HG03575 (cell line): Measurements from ENCODE around the gene CFAP45.

Source experiments
- ATAC-seq: cut with Tn5 transposase; IDR thresholded peaks from one replicate; pipeline ENCODE4 v1.9.1; 2021; ENCODE audit not compliant: unreplicated experiment, insufficient number of reproducible peaks, low FRiP score; ENCODE audit errors: extremely low read depth

Gene CFAP45

DNA sequence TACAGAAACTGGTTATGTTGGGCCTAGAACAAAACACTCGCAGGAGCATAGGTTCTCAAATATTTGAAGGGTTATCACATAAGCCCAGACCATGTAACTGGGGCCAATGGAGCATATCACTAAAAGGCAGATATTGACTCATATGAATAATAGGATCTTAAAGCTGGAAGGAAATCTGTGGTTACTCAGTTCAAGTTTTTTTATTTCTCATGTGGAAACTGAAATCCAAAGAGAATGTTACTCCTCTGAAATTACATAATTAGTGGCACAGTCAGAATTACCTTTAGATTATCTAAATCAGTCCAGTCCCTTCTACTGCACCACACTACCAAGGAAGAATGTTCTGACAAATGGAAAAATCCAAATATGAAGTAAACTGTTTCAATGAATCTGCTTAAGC lies 61.2 kb downstream of the CFAP45 start:
- peak; percentile 38 for ATAC-seq

DNA sequence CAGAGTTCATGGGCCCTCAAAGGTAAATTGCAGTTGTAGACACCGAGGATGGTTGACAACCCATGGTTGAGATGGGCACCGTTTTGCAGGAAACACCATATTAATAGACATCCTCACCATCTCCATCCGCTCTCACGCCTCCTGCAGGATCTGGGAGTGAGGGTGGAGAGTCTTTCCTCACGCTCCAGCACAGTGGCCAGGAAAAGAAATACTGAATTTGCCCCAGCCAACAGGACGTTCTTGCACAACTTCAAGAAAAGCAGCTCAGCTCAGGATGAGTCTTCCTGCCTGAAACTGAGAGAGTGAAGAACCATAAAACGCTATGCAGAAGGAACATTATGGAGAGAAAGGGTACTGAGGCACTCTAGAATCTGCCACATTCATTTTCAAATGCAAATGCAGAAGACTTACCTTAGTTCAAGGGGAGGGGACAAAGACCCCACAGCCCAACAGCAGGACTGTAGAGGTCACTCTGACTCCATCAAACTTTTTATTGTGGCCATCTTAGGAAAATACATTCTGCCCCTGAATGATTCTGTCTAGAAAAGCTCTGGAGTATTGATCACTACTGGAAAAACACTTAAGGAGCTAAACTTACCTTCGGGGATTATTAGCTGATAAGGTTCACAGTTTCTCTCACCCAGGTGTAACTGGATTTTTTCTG lies 64.0 kb downstream of the CFAP45 start:
- no peak for ATAC-seq

DNA sequence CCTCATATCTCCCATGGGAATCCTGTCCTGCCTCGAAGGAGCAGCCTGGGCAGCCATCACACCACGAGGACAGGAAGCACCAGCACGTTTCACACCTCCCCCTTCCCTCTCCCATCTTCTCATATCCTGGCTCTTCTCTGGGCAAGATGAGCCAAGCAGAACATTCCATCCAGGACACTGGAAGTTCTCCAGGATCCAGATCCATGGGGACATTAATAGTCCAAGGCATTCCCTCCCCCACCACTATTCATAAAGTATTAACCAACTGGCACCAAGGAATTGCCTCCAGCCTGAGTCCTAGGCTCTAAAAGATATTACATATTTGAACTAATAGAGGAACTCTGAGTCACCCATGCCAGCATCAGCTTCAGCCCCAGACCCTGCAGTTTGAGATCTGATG lies 64.6 kb downstream of the CFAP45 start:
- no peak for ATAC-seq

DNA sequence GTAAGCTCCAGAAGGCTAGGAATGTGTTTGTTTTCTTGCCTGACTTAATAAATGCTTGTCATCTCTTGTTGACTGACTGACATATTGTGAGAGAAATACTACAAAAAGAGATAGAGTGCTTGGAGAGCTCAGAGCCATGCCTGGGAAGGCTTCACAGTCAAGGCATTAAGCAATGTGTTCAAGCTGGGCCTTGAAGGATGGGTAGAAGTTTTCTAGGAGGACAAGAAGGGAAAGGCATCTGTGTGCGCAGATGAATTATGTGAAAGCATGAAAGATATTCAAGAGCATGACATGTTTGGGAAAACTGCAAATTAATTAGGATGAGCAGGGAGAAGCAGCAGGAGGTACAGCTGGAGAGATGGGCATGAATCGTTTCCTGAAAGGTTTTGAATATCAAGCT lies 67.7 kb downstream of the CFAP45 start:
- no peak for ATAC-seq

DNA sequence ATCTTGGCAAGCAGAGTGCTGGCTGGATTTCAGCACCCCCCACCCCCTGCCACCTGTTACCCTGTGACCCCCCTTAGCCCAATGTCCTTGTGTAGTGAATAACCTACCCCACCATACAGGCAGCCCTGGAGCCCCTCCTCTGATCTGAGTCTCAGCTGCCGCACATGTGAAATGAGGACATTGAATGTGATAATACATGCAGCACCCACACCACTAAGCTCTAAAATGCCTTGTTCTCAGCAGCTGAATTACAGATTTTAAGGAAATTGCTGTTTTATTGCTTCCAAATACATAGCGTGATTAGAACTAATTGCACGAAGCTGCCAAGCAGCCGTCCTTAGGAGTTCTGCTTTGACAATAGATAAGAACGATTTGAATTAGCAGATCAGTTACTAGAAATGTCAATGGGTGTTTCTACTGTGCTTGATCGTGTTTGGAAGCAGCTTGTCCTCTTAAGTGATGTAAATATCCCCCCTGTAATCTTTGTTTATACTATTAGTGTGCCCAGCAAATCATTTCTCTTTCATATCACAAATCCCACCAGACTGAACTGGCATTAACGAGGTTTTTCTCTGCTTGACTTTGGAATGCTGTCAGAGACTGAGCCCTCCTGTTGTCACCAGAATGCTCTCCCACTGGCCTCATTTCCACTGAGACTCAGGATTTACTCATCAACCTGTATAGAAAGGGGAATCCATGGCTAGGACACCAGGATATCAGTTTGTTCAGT lies 68.4 kb downstream of the CFAP45 start:
- ATAC-seq = no peak

DNA sequence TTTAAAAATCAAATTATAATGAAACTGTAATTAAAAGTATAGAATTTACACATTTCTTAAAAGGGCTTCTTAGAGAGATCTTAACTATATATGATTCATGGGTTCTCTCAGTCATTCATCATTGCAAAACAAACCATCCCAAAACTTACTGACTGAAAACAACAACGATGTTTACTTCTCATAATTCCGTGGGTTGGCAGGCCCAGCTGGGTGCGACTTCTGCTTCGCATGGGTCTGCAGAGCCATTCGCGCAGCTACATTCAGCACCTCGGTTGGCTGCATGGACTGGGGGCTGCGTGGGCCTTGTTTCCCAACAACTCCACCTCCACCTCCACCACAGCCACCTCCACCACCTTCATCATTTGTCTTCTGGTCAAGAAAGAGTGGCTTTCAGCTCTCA lies 69.2 kb downstream of the CFAP45 start:
- ATAC-seq = no peak

DNA sequence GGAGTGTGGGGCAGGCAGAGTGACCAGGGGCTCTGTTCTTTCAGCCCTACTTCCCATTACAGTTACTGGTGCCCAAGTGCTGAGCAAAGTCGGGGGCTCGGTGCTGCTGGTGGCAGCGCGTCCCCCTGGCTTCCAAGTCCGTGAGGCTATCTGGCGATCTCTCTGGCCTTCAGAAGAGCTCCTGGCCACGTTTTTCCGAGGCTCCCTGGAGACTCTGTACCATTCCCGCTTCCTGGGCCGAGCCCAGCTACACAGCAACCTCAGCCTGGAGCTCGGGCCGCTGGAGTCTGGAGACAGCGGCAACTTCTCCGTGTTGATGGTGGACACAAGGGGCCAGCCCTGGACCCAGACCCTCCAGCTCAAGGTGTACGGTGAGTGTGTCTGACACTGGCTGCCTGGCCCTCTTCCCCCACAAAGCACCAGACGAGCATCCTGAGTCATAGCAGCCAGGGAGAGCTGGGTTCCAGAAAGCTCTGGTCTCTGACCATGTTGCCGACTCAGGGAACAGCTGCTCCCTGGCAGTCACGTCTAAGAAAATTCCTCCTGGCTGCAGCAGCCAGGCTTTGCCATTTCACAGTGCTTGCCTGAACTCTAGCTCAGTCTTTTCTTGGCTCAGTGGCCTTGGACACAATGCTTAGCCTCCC lies 70.0 kb downstream of the CFAP45 start:
- no peak for ATAC-seq

DNA sequence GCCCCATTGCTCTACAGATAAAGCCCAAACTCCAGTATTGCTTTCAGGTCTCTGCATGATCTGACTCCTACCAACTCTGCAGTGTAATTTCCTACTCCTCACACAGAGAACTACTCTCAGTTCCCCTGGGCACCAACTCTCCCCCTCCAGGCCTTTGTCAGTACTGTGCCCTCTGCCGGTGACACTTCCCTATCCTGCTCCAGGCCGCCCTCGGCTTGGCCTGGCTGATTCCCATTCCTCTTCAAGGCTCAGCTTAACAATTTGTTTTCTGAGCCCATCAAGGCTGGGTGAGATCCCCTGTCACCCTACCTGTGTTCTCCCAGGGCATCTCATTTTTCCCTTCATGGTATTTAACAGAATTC lies 70.7 kb downstream of the CFAP45 start:
- peak; percentile 47 for ATAC-seq

DNA sequence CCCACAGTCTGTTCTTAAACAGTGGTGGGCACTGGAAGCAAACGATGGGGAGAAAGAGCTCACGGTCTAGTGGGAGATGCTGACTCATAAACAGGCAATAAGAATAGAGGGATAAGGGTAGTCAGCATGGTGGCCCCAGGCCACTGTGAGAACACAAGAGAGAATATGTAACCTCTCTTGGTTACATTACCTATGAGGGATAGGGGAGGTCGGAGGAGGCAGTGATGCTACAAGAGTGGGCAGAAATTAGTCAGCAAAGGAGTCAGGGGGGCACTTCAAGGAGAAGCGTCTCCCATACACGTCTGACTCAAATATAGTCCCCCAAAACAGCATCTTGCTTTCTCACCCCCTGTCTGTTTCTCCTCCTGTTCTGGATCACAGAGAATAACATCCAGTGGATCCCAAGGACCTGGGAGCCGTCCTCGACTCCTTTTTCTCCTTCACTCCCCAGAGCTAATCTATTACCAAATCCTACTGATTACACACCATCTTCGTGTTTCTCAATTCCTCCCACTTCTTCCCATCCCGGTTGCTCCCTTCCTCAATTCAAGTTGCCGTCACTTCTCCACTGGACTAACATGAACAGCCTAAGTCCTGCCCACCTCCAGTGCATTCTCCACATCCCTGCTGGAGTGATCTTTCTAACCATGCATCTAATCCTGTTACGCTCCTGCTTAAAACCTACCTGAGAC lies 71.2 kb downstream of the CFAP45 start:
- no peak for ATAC-seq

DNA sequence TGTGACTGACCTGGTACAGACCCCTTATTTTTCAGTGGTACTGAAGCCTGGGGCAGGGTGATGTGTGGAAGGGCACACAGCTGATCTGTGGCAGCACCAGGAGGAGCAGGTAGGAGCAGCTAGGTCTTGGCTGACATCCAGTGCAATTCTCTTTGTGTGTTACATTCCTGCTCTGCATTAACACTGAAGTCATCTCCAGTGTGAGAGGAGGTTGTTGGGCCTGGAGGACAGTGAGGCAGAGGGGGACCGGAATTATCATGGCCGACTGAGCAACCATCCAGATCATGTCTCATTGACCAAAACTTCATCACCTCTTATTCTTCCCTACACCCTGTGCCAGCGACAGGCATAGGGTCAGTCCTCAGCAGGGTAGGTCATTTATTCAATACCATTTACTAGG lies 71.8 kb downstream of the CFAP45 start:
- ATAC-seq = no peak

DNA sequence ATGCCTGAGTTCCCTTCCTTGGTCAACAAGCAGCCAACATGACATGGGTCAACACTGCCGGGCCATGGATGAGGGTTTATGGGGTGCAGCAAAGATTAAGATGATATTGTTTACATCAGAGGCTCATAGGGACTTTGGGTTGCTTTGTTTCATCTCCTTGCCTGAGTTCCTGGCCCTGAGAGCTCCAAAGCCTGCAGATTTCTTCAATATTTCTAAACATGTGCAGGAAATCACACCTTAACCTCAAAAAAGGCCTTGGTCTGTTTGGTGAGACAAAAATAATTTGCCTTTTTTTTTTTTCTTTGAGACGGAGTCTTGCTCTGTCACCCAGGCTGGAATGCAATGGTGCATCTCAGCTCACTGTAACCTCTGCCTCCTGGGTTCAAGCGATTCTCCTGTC lies 72.4 kb downstream of the CFAP45 start:
- no peak for ATAC-seq

DNA sequence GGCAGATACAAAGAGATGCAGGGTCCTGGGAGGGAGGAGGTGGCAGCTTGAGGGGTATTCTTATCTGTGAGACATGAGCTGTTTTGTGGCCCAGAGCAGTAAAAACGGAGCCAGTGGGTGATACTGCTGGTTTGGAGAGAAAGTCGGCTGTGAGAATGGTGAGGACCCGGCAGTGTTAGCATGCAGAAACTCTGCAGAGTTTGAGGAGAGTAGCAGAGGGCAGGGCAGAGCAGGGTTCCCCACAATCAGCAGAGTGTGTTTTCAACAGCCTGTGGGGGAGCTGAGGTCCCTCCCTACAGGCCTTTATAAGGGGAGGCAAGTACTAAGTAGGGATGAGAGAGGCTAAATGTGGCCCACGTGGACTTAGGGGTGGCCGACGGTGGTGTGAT lies 72.9 kb downstream of the CFAP45 start:
- no peak for ATAC-seq

DNA sequence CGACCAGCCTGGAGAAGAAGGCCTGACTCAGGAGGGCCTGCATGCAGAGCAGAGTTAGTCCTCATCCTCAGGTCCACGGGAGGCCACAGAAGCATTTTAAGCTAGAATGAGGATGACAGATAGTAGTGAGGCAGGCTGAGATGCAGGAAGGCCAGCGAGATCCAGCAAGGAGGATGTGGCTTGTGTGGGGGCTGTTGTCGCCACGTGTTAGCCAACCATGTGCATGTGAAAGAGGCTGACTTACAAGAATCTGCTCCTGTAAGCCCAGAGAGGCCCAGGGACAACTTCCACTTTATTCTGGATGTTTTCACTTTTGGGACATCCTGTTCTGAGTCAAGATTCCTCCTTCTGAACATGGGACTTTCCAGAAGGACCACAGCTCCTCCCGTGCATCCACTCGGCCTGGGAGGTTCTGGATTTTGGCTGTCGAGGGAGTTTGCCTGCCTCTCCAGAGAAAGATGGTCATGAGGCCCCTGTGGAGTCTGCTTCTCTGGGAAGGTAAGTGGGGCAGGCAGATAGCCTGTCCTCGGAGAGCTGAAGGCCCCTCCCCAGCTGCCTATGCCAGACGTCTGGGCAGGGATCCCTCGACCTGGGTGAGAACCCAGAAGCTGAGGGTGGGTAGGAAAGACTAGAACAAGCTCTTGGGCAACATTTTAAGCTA lies 73.4 kb downstream of the CFAP45 start, which contains the start of gene SLAMF8:
SLAMF8 (plus strand) TSS at position 433 of the 661 bp plus-strand sequence; CDS start at position 459, 26 bp downstream.
- ATAC-seq = no peak

DNA sequence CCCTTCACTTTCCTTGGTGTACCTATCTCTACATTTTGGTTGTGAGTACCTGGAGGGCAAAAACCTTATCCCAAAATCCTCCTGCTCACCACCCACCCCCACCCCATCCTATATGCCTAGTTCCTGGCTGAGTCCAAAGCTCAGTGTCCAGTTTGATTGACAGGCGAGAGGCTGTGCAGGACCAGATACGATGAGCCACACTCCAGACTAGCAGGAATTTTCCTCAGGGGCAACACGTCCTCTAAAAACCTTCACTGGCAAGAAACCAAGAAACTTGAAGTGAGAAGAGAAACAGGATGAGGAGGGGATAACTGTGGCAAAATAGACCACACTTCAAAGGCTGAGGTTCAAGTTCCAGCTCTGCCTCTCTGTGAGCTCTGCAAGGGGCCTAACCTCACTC lies 74.4 kb downstream of the CFAP45 start:
- no peak for ATAC-seq

DNA sequence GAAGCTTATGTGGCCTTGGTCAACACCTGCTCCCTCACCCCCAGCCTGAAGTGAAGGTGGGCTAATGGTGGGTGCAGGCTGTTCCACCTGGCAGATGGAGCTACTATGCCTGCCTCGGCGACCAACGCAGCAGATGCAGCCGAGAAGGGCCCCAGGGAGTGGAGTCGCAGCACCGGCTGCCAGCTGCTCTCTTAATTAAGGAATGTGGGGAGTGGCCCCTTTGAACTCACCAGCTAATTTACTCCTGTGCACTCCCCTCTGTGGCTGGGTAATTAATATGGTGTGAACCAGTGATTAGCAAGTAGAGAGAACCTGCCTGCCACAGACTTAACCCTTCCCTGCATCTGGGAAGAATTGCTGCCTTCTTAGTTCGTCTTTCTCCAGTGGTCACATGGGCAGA lies 76.6 kb downstream of the CFAP45 start:
- ATAC-seq = no peak
